ENCODE measurements around the gene NPR1.

- no peak for TF ChIP-seq POLR2A (IDR thresholded peaks at IDR 0.05; ENCODE audit: extremely low read depth, insufficient read length)
- TF ChIP-seq CTCF (IDR thresholded peaks at IDR 0.05; ENCODE audit: low read depth, low read length): no peak
- no peak for TF ChIP-seq MAX (IDR thresholded peaks at IDR 0.05; ENCODE audit: low read depth, low read length)
- no peak for TF ChIP-seq MYC (IDR thresholded peaks at IDR 0.05; ENCODE audit: low read depth, low read length)
Measured at GRCh38 chr1:153688736-153689328, 10.3 kb downstream of the NPR1 start.

Measured in NB4 (cell line).